GM21717 (cell line): ENCODE measurements around the gene JOSD2.

Experiments
- ATAC-seq: cut with Tn5 transposase; IDR thresholded peaks from one replicate; pipeline ENCODE4 v1.9.1; 2021; ENCODE audit warnings: mild to moderate bottlenecking, moderate library complexity; ENCODE audit not compliant: unreplicated experiment

The JOSD2 gene

DNA sequence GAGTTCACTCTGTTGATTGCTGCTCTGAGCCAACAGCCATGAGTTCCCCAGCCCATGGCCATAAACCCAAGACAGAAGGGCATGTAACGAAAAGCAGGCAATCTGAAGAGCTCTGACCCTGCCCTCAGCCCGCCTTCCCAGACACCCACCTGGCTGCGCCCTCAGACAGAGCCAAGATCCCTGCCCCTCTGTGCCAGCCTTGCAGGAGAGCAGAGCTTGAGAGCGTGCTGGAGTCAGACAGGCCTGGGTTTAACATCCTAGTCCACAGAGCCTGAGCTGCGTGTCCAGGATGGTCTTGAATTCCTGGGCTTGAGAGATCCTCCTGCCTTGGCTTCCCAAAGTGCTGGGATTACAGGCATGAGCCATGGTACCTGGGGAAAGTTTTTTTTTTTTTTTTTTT is 53.7 kb downstream of the JOSD2 start:
- no peak for ATAC-seq
